HG03469 (cell line): ENCODE data around the gene RBPJL.
"Not testable (repeated sequence)": the region's sequence is repeated elsewhere in the genome, so short reads cannot be mapped to it uniquely, and the experiment has no call there.

Experiments used
- ATAC-seq: cut with Tn5 transposase; IDR thresholded peaks from one replicate; pipeline ENCODE4 v1.9.1; 2021; ENCODE audit warnings: mild to moderate bottlenecking, moderate library complexity, moderate number of reproducible peaks; ENCODE audit not compliant: unreplicated experiment

Gene RBPJL

GRCh38 chr20:45341579-45341938, 34.9 kb downstream of the RBPJL start:
- ATAC-seq = no peak

GRCh38 chr20:45341939-45342854, 35.6 kb downstream of the RBPJL start:
- ATAC-seq = no peak

- ATAC-seq = no peak
These were observed 36.4 kb downstream of the RBPJL start for GRCh38 chr20:45342855-45343531.

GRCh38 chr20:45343532-45344167, 37.0 kb downstream of the RBPJL start:
- no peak for ATAC-seq

- ATAC-seq = no peak
These were observed 37.7 kb downstream of the RBPJL start for GRCh38 chr20:45344168-45344860.

- no peak for ATAC-seq
These were observed 38.7 kb downstream of the RBPJL start for GRCh38 chr20:45345104-45345936.

- ATAC-seq = no peak
These were observed 39.7 kb downstream of the RBPJL start for GRCh38 chr20:45346291-45346718.

GRCh38 chr20:45346851-45347250, 40.2 kb downstream of the RBPJL start:
- no peak for ATAC-seq

- no peak for ATAC-seq
These were observed 40.8 kb downstream of the RBPJL start for GRCh38 chr20:45347297-45347935.

- no peak for ATAC-seq
These were observed 41.5 kb downstream of the RBPJL start, which contains the start of gene SDC4 for GRCh38 chr20:45347936-45348778. Gene SDC4, minus strand, starts transcription at chr20:45348424. Its CDS starts 40 bp downstream, at chr20:45348384.

- no peak for ATAC-seq
These were observed 43.6 kb downstream of the RBPJL start for GRCh38 chr20:45350217-45350616.

- ATAC-seq = not testable (repeated sequence)
These were observed 44.2 kb downstream of the RBPJL start for GRCh38 chr20:45350795-45351194.

- no peak for ATAC-seq
These were observed 46.1 kb downstream of the RBPJL start for GRCh38 chr20:45352729-45353128.

- no peak for ATAC-seq
These were observed 47.1 kb downstream of the RBPJL start for GRCh38 chr20:45353746-45354145.

- ATAC-seq = no peak
These were observed 48.0 kb downstream of the RBPJL start for GRCh38 chr20:45354423-45355208.

- no peak for ATAC-seq
These were observed 48.8 kb downstream of the RBPJL start for GRCh38 chr20:45355209-45356084.
